Measurements from ENCODE around the gene L3MBTL4.
"Not testable (repeated sequence)": the region's sequence is repeated elsewhere in the genome, so short reads cannot be mapped to it uniquely, and the experiment has no call there.

DNA sequence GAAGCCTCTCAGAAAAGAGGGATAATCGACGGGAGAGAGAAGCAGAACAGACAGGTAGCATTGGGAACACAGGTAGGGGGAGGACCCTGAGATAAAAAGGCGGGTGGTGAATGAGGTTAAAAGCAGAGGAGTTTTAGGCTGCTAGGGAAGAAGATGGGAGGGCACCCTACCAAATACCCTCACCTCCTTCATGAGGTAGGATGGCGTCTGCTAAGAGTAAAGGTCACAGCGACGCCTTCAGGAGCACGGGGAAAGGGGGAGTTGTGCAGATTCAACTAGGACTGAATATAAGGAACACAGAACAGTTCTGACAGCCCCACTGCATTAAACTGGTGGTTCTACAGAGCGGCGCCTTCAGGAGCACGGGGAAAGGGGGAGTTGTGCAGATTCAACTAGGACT, 142.6 kb downstream of the L3MBTL4 start:
- TF ChIP-seq, protein P1, sequence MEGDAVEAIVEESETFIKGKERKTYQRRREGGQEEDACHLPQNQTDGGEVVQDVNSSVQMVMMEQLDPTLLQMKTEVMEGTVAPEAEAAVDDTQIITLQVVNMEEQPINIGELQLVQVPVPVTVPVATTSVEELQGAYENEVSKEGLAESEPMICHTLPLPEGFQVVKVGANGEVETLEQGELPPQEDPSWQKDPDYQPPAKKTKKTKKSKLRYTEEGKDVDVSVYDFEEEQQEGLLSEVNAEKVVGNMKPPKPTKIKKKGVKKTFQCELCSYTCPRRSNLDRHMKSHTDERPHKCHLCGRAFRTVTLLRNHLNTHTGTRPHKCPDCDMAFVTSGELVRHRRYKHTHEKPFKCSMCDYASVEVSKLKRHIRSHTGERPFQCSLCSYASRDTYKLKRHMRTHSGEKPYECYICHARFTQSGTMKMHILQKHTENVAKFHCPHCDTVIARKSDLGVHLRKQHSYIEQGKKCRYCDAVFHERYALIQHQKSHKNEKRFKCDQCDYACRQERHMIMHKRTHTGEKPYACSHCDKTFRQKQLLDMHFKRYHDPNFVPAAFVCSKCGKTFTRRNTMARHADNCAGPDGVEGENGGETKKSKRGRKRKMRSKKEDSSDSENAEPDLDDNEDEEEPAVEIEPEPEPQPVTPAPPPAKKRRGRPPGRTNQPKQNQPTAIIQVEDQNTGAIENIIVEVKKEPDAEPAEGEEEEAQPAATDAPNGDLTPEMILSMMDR (IDR thresholded peaks at IDR 0.05): not testable (repeated sequence)
- TF ChIP-seq POLR2A (IDR thresholded peaks at IDR 0.05): not testable (repeated sequence)
